ENCODE data around the gene ZNF581.

The ZNF581 gene

GRCh38 chr19:55690109-55690768 lies 46.8 kb downstream of the ZNF581 start:
- no peak for TF ChIP-seq Cebpa-rat (IDR thresholded peaks at IDR 0.05)
- peak overlapping the region; percentile 34 for H3K4me2 ChIP-seq
- H3K9ac ChIP-seq: 0 out of 2 replicates have a peak overlapping the region, but pooled peaks have one; percentile 15
- H3K27ac ChIP-seq: peak overlapping the region; percentile 44
- peaks cover 97% of the 10 kb centered on the region for H3K36me3 ChIP-seq
- H3K4me1 ChIP-seq: peaks cover 36% of the 10 kb centered on the region
- H3K27me3 ChIP-seq: no peaks in the 10 kb centered on the region
- peaks cover 68% of the 10 kb centered on the region for H4K20me1 ChIP-seq
- no peak overlapping the region for H3K4me3 ChIP-seq
- no peaks in the 10 kb centered on the region for H3K9me3 ChIP-seq

DNA sequence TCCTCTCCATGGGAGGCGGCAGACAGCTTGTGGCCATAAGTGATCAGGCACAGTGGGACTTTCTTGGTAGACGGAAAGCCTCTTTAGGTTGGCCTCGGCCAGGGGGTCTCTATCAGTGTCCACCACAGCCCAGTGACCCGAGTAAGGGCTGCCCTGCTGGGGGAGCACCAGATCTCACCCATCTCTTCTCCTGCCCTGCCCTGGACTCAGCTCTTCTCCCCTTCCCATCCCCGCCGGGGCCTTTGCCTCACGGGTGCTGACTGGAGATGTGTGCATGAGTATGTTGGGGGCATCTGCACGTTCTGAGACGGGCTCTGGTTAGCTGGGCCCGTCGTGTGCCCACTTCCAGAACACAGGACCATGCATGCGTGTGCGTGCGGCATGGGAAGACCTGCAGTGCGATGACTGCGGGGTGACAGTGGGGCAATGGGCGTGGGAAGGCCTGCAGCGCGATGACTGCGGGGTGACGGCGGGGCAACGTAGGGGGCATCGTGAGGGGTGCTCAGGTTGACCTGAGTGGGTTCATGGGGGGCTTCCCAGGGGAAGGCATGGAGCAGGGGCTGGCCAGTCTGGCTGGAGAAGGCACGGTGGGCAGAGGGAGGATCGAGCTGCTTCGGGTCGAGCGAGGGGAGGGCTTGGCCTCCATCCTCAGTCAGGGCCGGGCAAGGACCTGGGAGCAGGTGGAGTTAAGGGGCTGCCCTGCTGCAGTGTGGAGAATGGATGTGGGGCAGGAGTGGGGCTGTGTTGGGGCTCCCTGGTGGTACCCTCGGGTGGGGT lies 47.5 kb downstream of the ZNF581 start:
- no peak overlapping the region for H3K27ac ChIP-seq
- no peak overlapping the region for H3K4me3 ChIP-seq
- no peaks in the 10 kb centered on the region for H3K27me3 ChIP-seq
- peaks cover 36% of the 10 kb centered on the region for H3K4me1 ChIP-seq
- TF ChIP-seq Cebpa-rat (IDR thresholded peaks at IDR 0.05): no peak
- peaks cover 60% of the 10 kb centered on the region for H4K20me1 ChIP-seq
- H3K9me3 ChIP-seq: no peaks in the 10 kb centered on the region
- no peak overlapping the region for H3K9ac ChIP-seq
- no peak overlapping the region for H3K4me2 ChIP-seq
- peaks cover 97% of the 10 kb centered on the region for H3K36me3 ChIP-seq

DNA sequence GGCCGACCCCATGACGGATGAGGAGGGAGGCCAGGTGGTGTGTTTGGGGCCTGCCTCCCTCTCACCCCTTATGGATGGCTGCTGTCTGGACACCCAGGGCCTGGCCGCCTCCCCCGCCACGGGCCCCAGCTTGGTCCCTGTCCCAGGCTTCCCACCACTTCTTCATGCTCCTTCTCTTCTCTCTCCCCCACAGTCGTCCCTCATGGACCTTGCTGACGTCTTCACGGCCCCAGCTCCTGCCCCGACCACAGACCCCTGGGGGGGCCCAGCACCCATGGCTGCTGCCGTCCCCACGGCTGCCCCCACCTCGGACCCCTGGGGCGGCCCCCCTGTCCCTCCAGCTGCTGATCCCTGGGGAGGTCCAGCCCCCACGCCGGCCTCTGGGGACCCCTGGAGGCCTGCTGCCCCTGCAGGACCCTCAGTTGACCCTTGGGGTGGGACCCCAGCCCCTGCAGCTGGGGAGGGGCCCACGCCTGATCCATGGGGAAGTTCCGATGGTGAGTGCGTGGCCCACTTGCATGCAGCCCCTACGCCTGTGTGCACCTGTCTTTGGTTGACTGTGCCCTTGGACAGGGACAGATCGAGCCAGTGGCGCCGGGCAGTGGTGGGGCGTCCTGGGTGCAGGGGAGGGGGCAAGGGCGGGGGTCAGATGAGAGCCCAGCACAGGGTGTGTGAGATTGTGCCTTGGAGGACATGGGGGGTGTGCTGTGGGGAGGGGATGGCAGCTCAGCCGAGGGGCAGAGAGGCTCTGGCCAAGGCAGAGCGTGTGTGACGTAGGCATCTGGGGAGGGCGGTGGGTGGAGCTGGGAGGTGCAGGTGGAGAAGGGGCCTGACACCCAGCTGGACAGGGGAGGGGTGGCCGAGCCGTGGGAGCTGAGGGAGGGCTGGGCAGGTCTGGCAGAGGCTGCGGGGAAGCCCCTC lies 48.4 kb downstream of the ZNF581 start:
- peaks cover 60% of the 10 kb centered on the region for H4K20me1 ChIP-seq
- no peak overlapping the region for H3K27ac ChIP-seq
- no peak overlapping the region for H3K9ac ChIP-seq
- H3K27me3 ChIP-seq: no peaks in the 10 kb centered on the region
- H3K9me3 ChIP-seq: no peaks in the 10 kb centered on the region
- no peak overlapping the region for H3K4me2 ChIP-seq
- TF ChIP-seq Cebpa-rat (IDR thresholded peaks at IDR 0.05): no peak
- H3K36me3 ChIP-seq: peaks cover 97% of the 10 kb centered on the region
- no peak overlapping the region for H3K4me3 ChIP-seq
- H3K4me1 ChIP-seq: peaks cover 36% of the 10 kb centered on the region

DNA sequence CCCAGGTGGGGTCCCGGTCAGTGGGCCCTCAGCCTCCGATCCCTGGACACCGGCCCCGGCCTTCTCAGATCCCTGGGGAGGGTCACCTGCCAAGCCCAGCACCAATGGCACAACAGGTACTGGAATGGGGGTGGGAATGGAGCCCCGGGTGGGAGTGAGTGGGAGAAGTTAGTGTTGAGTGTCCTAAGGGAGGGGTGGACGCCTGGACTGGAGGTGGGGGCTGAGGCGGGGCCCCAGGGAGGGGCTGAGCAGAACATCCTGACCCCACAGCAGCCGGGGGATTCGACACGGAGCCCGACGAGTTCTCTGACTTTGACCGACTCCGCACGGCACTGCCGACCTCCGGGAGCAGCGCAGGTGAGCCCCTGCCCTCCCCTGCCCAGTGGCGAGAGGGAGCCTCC lies 49.2 kb downstream of the ZNF581 start:
- Histone ChIP-seq H3K36me3 (peaks cover 97% of the 10 kb centered on the region), H4K20me1 (peaks cover 58% of the 10 kb centered on the region), H3K9ac (no peak overlapping the region), H3K27me3 (no peaks in the 10 kb centered on the region), H3K4me1 (peaks cover 28% of the 10 kb centered on the region), H3K27ac (no peak overlapping the region), H3K9me3 (no peaks in the 10 kb centered on the region), H3K4me2 (no peak overlapping the region), H3K4me3 (no peak overlapping the region)
- TF ChIP-seq Cebpa-rat (IDR thresholded peaks at IDR 0.05): no peak

- H3K4me2 ChIP-seq: no peak overlapping the region
- H3K9ac ChIP-seq: no peak overlapping the region
- H3K4me3 ChIP-seq: no peak overlapping the region
- peaks cover 50% of the 10 kb centered on the region for H4K20me1 ChIP-seq
- H3K9me3 ChIP-seq: no peaks in the 10 kb centered on the region
- no peak overlapping the region for H3K27ac ChIP-seq
- no peak for TF ChIP-seq Cebpa-rat (IDR thresholded peaks at IDR 0.05)
- peaks cover 96% of the 10 kb centered on the region for H3K36me3 ChIP-seq
- H3K27me3 ChIP-seq: no peaks in the 10 kb centered on the region
- peaks cover 20% of the 10 kb centered on the region for H3K4me1 ChIP-seq
Observed at GRCh38 chr19:55693336-55693974, 50.0 kb downstream of the ZNF581 start.

DNA sequence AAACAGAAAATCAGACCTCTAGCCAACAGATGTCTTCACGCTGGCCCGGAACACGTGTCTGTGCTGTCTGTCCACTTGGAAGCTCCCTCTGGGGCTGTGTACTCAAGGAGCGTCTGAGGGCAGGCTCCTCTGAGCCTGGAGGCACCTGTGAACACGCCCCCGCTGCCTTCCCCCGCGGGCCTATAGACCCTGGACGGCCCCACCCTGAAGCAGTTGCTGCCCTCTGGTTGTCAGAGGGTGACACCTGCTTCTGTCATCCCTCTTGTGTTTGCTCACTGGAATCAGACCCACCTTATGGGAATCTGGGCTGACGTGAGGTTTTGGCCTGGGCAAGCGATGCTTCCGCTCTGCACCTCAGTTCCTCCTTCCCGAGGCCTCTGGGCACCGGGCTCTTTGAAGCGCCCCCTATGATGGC lies 50.8 kb downstream of the ZNF581 start:
- Histone ChIP-seq H3K27me3 (no peaks in the 10 kb centered on the region), H3K9me3 (no peaks in the 10 kb centered on the region), H4K20me1 (peaks cover 42% of the 10 kb centered on the region), H3K4me2 (no peak overlapping the region), H3K4me1 (peaks cover 12% of the 10 kb centered on the region), H3K27ac (no peak overlapping the region), H3K36me3 (peaks cover 96% of the 10 kb centered on the region), H3K4me3 (no peak overlapping the region), H3K9ac (no peak overlapping the region)
- no peak for TF ChIP-seq Cebpa-rat (IDR thresholded peaks at IDR 0.05)

DNA sequence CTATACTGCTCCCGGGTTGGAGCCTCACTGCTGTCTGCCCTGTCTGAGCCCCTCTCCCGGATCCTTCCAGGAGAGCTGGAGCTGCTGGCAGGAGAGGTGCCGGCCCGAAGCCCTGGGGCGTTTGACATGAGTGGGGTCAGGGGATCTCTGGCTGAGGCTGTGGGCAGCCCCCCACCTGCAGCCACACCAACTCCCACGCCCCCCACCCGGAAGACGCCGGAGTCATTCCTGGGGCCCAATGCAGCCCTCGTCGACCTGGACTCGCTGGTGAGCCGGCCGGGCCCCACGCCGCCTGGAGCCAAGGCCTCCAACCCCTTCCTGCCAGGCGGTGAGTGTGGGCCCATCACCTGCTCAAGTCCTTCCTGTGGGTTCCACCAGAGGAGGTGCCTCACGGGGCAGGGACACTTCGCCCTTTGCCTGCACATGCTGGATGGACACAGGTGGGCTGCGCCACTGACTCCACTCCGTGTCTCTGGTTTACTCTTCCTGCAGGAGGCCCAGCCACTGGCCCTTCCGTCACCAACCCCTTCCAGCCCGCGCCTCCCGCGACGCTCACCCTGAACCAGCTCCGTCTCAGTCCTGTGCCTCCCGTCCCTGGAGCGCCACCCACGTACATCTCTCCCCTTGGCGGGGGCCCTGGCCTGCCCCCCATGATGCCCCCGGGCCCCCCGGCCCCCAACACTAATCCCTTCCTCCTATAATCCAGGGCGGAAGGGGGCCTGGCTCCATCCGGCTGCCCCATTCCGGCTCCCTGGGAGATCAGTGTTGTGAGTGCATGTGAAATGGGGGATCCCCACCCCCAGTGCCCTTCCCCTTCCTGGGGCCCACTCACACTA lies 51.4 kb downstream of the ZNF581 start:
- TF ChIP-seq Cebpa-rat (IDR thresholded peaks at IDR 0.05): no peak
- H3K27ac ChIP-seq: no peak overlapping the region
- peaks cover 6% of the 10 kb centered on the region for H3K4me1 ChIP-seq
- peaks cover 36% of the 10 kb centered on the region for H4K20me1 ChIP-seq
- no peak overlapping the region for H3K9ac ChIP-seq
- H3K9me3 ChIP-seq: no peaks in the 10 kb centered on the region
- H3K36me3 ChIP-seq: peaks cover 94% of the 10 kb centered on the region
- no peak overlapping the region for H3K4me3 ChIP-seq
- no peak overlapping the region for H3K4me2 ChIP-seq
- no peaks in the 10 kb centered on the region for H3K27me3 ChIP-seq

Measured in BLaER1 (cell line).